ENCODE measurements around the gene KLHL26.
A peak's percentile ranks its signal among the peaks of the same experiment; 100 is the strongest.

Gene KLHL26

DNA sequence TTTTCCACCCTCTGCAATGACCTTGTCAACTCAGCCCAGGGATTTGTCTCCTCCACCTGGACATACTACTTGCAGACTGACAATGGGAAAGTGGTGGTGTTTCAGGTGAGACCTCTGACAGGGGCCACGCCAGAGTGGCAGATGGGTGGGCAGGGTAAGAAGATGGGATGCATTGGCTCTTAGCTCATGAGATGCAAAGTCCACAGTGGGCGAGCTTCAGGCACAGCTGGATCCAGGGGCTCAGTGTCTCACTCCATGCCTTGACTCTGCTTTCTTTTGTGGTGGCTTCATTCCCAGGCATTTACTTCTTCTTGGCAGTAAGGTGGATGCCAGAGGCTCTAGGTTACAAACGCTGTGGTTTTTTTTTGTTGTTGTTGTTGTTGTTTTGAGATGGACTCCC is 20.8 kb upstream of the KLHL26 start:
- no peak for DNase-seq

DNA sequence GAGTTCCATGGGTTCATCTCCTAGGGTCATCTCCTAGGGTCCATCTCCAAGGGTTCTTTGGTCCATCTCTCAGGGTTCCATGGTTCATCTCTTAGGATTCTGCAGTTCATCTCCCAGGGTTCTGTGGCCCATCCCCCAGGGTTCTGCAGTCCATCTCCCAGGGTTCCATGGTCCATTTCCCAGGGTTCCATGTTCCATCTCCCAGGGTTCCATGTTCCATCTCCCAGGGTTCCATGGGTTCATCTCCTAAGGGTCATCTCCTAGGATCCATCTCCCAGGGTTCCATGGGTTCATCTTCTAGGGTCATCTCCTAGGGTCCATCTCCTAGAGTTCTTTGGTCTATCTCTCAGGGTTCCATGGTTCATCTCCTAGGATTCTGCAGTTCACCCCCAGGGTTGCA is 19.3 kb upstream of the KLHL26 start:
- DNase-seq, result no peak

DNA sequence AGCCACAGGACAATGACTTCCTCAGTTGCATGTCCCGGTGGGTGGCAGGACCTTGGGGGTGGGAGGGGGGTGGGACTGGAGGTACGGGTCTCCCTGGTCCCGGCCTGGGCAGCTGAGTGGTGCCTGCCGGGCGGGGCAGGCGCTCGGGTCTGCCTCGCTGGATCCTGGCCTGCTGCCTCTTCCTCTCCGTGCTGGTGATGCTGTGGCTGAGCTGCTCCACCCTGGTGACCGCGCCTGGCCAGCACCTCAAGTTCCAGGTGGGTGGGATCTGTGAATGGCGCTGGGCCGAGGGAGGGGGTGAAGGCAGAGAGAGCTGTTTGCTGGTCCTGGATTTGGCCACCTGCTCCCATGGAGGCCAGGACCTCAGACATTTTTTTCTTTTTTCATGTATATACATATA is 18.6 kb upstream of the KLHL26 start:
- no peak for DNase-seq

DNA sequence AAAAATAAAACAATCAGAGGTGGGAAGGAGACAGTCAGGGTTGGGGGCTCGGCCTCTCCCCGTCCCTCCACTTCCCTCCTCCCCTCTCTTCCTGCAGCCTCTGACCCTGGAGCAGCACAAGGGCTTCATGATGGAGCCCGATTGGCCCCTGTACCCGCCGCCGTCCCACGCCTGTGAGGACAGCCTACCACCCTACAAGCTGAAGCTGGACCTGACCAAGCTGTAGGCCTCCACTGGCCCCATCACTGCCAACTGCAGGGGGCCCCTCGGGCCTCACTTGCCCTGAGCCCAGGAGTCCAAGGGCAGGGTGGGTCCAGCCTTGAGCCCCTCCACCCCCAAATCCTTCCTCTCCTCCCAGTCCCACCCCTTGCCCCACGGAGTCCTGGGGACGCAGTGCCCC is 16.5 kb upstream of the KLHL26 start:
- DNase-seq, result no peak

DNA sequence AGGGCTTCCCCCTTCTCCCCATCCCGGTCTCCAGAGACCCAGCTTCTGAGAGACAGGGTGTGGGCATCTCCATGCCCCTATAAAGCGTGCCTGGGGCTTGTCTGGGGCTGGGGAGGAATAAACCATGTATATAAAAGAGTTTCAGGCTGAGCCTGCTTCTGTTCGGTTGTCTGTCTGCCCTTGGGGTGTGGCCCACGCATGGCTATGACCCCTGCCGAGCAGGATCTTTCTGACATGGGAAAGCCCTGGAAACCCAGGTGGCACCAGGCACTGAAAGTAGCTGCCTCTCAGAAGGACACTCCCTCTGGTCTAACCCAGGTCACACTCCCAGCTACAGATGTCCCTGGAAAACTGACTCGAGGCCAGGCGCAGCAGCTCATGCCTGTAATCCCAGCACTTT is 15.9 kb upstream of the KLHL26 start:
- no peak for DNase-seq

DNA sequence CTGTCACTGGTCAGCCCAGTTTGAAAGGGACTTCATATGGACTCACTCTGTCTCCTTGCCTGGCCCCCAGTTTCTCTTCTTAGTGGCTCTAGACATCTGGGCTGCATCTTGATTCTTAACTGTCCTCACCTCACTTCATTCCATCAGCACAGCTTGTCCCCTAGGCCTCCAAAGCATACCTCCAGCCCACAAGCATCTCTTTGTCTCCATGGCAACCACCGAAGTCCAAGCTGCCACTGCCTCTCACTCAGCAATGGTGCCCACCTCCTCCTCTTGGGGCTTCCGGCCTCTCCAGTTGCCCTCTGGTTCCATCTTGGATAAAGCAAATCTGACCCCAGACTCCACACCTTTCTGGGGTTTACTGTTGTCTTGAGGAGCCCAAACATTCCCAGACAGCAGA is 9.9 kb upstream of the KLHL26 start:
- peak; percentile 30 for DNase-seq

DNA sequence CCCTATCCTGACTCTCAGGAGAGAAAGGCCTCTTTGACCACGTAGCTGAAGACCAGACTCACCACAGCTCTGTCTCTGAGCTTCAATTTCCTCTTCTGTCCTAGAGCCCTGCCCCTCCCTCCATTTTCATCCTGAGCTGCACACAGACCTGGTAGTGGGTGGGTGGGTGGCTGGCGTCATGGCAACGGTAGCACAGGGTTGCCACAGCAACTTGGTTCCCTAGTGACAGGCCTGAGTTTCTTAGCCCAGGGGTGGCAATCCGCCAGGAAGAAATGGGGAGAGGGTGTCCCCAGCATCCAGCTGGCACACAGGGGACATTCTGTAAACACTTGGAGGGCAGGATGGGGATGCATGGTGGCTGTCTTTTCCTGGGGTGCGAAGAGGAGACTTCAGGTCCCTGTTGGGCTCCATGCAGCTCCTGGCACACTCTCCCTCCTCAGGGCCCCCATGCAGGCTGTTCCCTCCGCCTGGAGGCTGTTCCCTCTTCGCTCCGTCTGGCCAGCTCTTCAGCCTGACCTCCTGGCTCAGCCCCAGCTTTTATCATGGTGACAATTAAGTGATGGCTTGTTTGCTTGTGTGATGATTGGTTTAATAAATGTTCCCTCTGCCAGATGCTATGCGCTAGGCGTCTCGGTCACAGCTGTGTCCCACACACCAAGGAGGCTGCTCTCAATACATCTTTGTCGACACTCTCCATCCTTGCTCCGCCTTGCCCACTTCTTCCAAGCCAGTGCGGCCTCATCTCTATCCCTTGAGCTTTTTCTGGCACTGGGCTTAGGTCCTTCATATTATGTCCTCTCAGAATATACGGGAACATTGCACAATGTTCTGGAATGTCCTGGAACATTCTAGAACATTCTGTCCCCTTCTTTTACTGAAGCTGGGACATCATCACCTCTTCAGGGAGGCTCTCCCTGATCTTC is 7.4 kb upstream of the KLHL26 start:
- no peak for DNase-seq

DNA sequence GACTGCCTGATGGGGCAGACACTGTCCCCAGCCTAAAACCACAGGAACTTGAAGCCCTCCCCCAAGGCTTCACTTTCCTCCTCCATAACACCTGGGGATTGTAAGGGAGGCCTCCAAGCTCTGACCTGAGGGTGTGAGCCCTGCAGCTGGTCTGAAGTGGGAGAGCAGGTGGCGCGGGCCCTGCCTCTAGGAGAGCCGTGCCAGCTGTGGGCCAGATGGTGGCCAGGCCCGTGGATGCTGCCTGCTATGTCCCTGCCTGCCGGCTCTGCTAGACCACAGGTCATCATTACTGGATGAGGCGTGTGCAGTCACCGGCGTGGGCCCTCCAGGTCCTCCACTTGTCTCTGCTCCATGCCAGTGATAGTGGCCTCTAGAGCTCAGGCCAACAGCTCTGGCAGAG is 3.5 kb upstream of the KLHL26 start:
- DNase-seq, result no peak

DNA sequence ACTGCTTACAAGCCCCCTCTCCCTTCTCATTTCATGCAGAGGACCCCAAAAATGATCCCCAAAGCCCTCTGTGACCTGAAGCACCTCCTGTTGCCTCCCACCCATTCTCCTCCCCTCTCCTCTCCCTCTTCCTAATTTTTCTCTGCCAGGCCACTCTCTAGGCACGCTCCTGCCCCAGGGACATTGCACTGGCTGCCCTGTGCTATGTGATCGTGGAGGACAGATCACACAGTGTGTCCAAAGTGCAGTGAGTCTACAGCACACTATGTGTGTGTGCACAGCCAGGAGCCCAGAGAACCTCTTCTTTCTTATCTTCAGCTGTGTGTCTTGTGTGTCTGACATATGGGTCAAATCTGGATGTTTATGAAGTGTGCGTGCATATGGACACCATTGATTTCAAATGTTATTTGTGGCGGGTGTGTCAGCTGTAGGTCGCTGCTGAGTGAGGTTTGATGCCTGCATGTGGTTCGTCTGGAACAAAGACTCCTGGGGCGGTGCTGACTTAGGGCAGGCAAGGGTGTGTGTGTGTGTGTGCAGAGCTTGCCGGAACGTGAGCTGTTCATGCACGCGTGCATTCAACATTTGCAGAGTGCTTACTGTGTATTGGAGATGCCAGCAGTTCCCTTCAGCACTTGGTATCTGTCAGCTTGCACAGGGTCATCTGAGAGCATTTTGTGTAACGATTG is 2.1 kb upstream of the KLHL26 start:
- DNase-seq, result peak; percentile 14

DNA sequence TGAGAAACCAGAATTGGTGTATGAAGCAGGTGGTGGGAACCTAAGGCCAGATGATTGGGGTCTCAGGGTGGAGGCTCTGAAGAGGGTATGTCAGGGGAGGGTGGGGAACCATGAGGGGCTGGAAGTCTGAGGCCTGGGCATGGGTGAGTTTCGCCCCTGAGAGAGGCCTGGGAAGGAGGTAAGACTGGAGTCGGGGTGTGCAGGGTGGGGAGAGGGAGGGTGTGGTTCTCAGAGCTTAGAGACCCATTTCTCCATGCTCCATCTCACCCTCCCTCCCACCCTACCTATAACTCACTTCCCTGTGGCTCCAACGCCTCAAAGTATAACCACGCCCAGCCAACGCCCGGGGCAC is 1.0 kb upstream of the KLHL26 start:
- no peak for DNase-seq

DNA sequence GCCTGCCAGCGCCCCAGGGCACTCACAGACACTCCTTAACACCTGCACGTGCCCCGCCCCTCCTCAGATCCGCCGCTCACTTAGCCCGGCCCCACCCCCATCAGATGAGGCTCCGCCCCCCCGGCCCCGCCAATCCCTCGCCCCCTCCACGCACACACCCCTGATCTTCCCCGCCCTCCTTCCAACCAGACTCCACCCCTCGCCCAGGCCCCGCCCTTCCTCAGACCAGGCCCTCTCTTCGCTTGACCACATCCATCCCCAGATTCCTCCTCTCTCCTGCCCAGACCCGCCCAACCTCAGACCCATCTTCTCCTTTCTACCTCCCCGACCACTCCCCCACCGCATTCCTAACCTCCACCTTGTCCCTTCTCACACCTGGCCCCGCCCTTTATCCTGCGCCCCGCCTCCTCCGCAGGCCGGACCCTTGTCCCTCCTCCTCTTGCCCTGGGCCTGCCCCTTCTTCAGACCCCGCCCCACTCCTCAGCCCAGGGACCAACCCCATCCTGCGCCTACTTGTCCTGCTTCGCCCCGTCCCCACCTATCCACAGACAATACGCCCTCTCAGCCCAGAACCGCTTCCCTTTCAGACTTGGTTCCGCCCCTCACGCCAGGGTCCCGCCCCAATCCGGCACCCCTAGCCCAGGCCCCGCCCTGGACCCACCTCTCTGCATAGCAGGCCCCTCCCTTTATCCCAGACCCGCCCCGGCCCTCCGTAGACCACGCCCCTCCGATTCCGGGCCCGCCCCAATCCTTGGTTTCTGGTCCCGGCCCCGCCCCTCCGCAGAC is 452 bp upstream of the KLHL26 start:
- peak; percentile 95 for DNase-seq

DNA sequence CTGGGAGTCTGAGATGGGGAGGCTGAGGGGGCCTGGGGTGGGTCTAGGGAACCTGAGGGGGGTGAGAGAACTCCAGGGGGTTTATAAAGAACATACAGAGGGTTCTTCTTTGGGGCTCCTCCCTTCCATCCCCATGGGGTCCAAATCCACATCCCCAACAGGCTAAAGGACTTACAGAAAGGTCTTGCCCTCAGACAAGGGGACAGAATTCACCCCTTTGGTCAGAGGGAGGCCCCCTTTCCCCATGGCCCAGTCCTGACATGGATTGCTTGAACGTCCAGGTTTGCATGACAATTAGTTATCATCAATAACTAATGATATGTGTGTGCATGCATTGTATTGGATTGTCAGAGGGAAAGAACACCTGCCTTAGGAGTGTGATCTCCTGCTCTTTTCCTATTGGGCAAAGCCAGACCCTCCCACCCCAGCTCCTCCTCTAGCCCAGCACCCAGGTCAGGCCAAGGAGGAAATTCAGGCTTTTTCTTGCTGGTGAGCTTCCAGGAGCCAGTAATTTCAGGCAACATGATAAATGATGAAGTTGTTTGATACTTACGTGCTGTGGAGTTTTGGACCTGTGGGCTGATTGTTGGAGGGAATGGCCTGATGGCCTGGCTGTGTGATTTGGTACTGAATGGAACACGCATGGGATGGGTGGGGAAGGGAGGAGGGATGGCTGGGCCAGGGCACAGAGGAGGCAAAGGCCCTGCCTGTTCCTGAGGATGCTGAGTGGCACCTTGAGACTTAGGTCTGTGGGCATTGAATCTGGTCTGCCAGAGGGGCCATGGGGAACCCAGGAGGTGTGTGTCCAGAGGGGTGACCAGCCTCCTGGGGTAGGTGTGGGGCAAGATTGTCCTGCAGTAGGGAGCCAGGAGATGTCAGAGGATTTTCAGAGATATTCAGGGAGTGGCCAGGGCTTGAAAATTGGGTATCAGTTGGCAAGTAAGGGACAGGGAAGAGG is 1.1 kb downstream of the KLHL26 start:
- DNase-seq, result no peak

DNA sequence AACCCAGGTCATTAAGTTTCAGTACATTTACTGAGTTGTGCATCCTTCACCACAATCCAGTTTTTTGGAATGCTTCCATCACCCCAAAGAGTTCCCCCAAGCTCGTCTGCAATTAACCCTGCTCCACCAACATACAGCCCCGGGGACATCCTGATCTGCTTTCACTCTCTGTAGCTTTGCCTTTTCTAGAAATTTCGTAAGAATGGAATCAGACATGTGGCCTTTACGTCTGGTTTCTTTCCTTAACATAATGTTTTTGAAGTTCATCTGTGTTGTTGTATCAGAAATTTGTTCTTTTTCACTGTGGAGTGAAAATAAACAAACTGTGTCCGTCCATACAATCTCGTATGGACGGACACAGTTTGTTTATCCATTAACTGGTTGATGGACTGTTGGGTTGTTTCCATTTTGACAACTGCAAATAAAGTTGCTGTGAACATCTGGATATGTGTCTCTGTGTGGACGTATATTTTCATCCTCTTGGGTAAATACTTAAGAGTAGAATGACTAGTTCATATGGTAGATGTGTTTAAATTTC is 2.9 kb downstream of the KLHL26 start:
- DNase-seq, result no peak

DNA sequence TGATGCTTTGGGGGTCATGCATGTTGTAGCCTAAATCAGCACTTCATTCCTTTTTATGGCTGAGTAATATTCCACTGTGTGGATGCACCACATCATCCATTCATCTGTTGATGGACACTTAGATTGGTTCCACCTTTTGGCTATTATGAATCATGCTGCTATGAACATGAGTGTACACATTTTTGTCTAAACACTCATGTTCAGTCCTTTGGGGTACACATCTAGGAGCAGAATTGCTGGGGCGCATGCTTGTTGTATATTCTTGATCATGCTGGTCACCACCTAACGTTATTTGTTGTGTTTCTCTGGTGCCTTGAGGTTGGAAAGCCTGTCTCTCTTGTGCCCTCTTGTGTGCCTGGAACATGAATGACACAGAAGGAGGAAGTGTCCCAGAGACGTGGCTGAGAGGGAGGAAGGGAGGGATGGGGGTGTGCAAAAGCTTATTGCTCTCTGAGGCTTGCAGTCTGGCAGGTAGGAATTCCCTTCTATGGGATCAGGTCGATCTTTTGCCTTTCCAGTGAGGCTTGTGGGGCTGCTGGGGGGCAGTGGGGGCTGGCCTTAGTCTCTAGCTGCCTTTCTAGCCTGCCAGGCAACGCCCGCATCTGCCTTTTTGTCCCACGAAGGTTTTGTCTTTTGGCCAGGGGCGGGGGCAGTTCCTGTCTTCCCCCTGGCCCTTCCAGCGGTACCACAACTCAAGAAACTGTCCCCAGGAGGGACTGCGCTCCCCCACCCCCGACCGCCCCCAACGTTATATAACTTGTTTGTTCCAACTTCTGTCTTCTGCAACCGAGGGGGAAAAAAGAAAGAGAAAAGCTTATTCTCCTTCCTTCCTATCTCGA is 7.6 kb downstream of the KLHL26 start:
- DNase-seq, result no peak

DNA sequence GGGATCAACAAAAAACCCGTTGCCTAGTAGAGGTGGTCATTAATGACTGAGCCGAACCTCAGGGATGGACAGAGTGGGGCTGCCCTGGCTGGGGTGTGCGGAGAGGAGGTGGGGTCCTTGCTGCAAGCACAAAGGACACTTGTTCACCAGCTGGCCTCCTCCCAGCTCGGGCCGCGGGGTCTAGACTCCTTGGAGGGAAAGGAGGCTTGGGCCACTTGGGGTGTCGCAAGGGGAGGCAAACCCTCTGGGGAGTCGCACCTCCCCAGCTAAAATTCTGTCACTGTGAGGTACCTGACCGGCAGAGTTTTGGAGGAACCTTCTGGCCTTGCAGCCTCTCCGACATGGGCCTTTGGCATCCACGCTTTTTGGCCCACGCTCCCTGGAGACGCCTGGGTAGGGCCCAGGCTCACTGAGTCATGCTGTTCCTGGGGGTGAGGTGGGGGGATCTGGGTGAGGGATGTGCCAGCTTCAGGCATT is 8.2 kb downstream of the KLHL26 start:
- no peak for DNase-seq

DNA sequence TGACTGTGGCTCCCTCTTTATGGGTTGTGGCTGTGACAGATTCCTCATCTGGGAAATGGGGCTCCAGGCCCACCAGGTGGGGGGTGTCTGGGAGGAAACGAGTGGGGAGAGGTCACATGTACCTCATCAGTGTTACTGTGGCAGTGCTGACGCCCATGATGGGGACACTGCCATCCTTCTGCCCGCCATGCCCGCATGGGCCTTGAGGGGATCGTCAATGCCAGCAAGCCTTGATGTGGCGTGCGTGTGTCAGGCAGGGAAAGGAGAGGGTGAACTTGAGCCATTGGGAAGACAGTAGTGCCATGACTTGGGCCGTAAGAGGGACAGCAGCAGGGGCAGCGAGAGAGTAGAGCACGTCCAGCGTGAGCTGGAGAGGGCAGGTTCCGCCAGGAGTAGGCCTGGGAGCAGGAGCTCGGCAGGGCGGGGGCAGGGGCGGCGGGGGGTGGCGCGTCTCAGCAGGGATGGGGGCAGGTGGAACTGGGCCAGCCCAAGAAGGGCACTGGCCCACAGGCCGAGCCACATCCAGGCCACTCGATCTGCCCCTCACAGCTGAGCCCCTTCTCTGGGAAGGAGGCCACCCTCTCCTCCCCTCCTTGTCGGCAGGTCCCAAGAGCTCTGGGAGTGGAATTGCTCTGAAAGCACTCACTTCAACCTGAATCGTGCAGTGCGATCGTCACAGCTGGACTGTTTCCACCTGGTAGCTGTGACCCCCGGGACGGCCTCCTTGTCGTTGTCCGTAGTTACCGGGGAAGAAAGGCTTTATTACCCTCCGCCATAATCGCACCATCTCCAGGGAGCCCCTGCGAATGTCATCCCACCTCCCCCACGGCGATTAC is 9.9 kb downstream of the KLHL26 start:
- no peak for DNase-seq

DNA sequence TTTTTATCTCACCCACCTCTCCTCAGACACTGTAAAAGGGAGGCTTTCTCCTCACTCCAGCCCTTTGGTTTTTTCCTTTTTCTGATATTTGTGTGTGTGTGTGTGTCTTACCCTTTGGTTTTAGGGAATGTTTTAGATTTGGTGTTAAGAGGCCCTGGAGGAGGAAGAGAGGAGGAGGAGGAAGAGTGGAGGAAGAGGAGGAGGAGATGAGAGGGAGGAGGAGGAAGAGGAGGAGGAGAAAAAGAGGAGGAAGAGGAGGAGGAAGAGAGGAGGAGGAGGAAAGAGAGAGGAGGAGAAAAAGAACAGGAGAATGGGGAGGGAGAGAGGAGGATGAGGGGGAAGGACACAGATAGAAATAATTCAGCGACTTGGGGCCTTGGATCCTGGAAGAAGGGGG is 10.5 kb downstream of the KLHL26 start:
- no peak for DNase-seq

DNA sequence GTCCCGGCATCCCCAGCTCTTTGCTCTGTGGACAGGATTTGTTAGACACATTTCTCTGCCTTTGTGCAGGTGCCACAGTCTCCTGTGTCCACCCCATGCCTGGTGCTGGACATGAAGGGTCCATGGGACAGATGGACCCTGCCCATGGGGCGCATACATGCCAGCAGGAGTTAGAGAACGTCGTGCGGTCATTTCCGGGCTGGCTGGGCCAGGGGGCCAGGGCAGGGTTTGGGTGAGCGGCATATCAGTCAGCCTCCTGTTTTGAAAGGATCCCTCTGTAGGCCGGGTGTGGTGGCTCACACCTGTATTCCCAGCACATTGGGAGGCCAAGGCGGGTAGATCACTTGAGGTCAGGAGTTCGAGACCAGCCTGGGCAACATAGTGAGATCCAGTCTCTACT is 11.0 kb downstream of the KLHL26 start:
- no peak for DNase-seq

DNA sequence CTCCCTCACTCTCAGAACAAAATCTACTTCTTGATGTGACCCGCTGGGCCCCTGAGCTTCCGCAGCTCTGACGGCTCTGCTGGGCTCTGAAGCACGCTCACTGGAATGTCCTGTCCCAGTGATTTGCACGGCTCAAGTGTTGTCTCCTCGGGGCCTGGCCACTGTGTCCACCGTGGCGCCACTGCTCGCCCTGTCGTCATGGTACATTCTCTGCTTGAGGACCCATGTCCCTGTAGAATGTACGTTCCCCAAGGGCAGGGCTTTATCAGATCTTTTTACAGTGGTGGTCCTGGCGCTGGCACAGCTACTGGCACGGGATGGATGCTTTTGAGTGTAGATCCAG is 12.1 kb downstream of the KLHL26 start:
- no peak for DNase-seq

All from fibroblast of skin of scalp (primary cell).